ENCODE results near the gene PLCB1.

GRCh38 chr20:8413691-8414090, 281.6 kb downstream of the PLCB1 start:
- TF ChIP-seq POLR2A (IDR thresholded peaks at IDR 0.05; ENCODE audit: low read depth, low read length) (no peak), MYC (IDR thresholded peaks at IDR 0.05; ENCODE audit: low read depth, low read length) (no peak), EZH2 (IDR thresholded peaks at IDR 0.05; ENCODE audit: borderline replicate concordance, low read depth, low read length, severe bottlenecking) (no peak)
